Mesothelial cell of epicardium (in vitro differentiated cells): ENCODE measurements around the gene ISOC2. TPM values are rescaled to one million over a fixed set of nuclear protein-coding genes. Genes with fewer than 3 reads are reported as not detected.

Experiments
- DNase-seq, 2 experiments: peaks; one replicate each; pipeline ENCODE4 v3.0.0; 2021; ENCODE audit warnings: low spot score in 2 of 2; ENCODE audit not compliant: unreplicated experiment in 2 of 2
- H3K27ac Mint-ChIP-seq: 2 replicates; pipeline ENCODE4 v1.8.0; 2021; ENCODE audit warnings: mixed read lengths
- H3K27me3 Mint-ChIP-seq: 2 replicates; pipeline ENCODE4 v1.8.0; 2021; ENCODE audit warnings: low read depth, mixed read lengths
- H3K36me3 Mint-ChIP-seq: 2 replicates; pipeline ENCODE4 v1.8.0; 2021; ENCODE audit warnings: mixed read lengths
- H3K4me1 Mint-ChIP-seq: 2 replicates; pipeline ENCODE4 v1.8.0; 2021; ENCODE audit warnings: mixed read lengths
- H3K4me3 Mint-ChIP-seq: 2 replicates; pipeline ENCODE4 v1.8.0; 2021; ENCODE audit warnings: mild to moderate bottlenecking, moderate library complexity, mixed read lengths
- H3K9me3 Mint-ChIP-seq: 2 replicates; pipeline ENCODE4 v1.8.0; 2021; ENCODE audit warnings: mixed read lengths
- CTCF ChIP-seq: fragments of 200-600 bp; sonication (generic); IDR thresholded peaks from one replicate; pipeline ENCODE4 v1.5.0; 2021; ENCODE audit warnings: antibody characterized with exemption; ENCODE audit not compliant: unreplicated experiment
- total RNA-seq: library from RNA; stranded (reverse); gene quantifications from 3 replicates; pipeline ENCODE4 v1.2.1, GENCODE V29; 2021

Gene ISOC2
- total RNA-seq, 1 donor from 2014 or later = 35.0 TPM

DNA sequence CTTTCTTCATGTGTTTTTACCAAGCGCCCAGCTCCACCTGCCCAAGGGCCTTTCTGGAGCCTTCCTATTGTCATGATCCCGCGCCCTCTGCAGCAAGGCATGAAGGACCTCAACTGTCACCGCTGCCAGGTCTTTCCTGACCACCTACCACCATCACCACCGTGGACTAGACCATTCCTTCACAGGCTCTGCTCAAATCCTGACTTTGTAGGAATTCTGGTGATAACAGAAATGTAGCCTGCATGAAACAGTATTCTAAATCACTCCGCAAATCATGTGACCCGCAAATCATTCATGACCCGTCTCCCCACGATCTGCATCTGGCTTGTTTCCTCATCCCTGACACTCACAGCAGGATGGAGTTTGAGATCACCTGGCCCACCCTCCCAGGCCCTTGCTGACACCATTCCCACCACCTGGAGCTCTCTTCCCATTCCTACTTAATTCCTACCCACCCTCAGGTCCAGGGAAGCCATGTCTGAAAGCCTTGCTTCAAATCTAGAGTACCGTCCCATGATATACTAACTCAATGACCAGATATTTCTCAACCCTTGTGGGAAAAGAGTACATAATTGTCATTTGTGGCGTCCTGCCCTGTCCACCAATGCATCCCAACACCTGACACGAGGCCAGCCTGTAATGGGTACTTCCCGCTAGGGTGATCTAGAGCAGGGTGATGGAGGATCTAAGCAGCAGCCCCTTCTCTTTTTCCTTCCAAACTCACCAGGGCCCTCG lies 55.2 kb downstream of the ISOC2 start:
- H3K27me3 Mint-ChIP-seq = peaks cover 5% of the 10 kb centered on the region
- DNase-seq = no peak
- peak overlapping the region; percentile 67 for H3K27ac Mint-ChIP-seq
- peak overlapping the region; percentile 88 for H3K4me3 Mint-ChIP-seq
- H3K36me3 Mint-ChIP-seq = peaks cover 22% of the 10 kb centered on the region
- TF ChIP-seq CTCF = no peak
- H3K4me1 Mint-ChIP-seq = peaks cover 20% of the 10 kb centered on the region
- peaks cover 9% of the 10 kb centered on the region for H3K9me3 Mint-ChIP-seq

DNA sequence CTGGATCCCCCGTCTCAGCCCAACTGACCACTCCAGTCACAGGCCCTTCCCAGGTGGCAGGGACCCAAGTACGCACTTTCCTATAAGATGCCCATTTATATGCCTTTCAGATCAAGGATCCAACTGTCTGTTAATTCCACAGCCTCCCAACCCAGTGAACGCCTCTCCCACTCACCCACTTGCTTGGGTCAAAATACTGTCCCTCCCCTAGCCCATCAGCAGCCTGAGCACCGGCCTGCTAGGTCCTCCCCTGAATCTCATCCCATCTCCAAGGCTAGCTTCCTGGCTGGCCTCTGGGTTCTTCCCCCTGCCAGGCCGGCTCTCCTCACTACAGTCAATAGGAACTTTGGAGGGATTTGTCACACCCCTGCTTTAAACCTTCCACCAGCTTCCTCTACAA lies 55.8 kb downstream of the ISOC2 start:
- peak overlapping the region; percentile 51 for H3K27ac Mint-ChIP-seq
- H3K27me3 Mint-ChIP-seq = peaks cover 3% of the 10 kb centered on the region
- H3K36me3 Mint-ChIP-seq = peaks cover 25% of the 10 kb centered on the region
- H3K4me1 Mint-ChIP-seq = peaks cover 20% of the 10 kb centered on the region
- no peak for DNase-seq
- TF ChIP-seq CTCF = no peak
- peaks cover 9% of the 10 kb centered on the region for H3K9me3 Mint-ChIP-seq
- peak overlapping the region; percentile 88 for H3K4me3 Mint-ChIP-seq

Other genes with a start within 250 kb of the ISOC2 start
- gene TMEM86B, start 232.9 kb downstream of the ISOC2 start, total RNA-seq = 5.9 to 6.7 TPM (median 6.7 TPM) in 3 replicates
- 70.1 to 73.0 TPM (median 71.5 TPM) in 3 replicates for gene PPP6R1, start 202.6 kb downstream of the ISOC2 start, total RNA-seq
- gene HSPBP1, start 181.5 kb downstream of the ISOC2 start, total RNA-seq = 28.9 to 30.4 TPM (median 29.1 TPM) in 3 replicates
- 38.5 to 46.0 TPM (median 43.4 TPM) in 3 replicates for gene BRSK1, start 177.6 kb downstream of the ISOC2 start, total RNA-seq
- gene TMEM150B, start 136.3 kb downstream of the ISOC2 start, total RNA-seq = not detected in 3 replicates
- 51.3 to 54.0 TPM (median 51.9 TPM) in 3 replicates for gene KMT5C, start 121.8 kb downstream of the ISOC2 start, total RNA-seq
- gene COX6B2, start 106.9 kb downstream of the ISOC2 start, total RNA-seq = 7.3 to 11.5 TPM (median 7.3 TPM) in 3 replicates
- gene GARIN5B, start 98.4 kb downstream of the ISOC2 start, total RNA-seq = 0.13 to 0.34 TPM (median 0.27 TPM) in 3 replicates
- gene IL11, start 91.2 kb downstream of the ISOC2 start, total RNA-seq = 10.0 to 12.9 TPM (median 11.6 TPM) in 3 replicates
- 2.2 to 2.4 TPM (median 2.4 TPM) in 3 replicates for gene TMEM190, start 84.8 kb downstream of the ISOC2 start, total RNA-seq
- gene TMEM238, start 77.3 kb downstream of the ISOC2 start, total RNA-seq = 2.3 to 2.9 TPM (median 2.3 TPM) in 3 replicates
- gene RPL28, start 75.7 kb downstream of the ISOC2 start, total RNA-seq = 1,773 to 1,819 TPM (median 1,790 TPM) in 3 replicates
- gene UBE2S, start 53.9 kb downstream of the ISOC2 start, total RNA-seq = 65.3 to 77.0 TPM (median 73.2 TPM) in 3 replicates
- 0.04 TPM in 1 of 3 replicates, not detected in the others for gene SHISA7, start 18.3 kb downstream of the ISOC2 start, total RNA-seq
- not detected in 3 replicates for gene C19orf85, start 3.1 kb upstream of the ISOC2 start, total RNA-seq
- gene ZNF628, start 15.0 kb upstream of the ISOC2 start, total RNA-seq = 19.0 to 23.1 TPM (median 22.0 TPM) in 3 replicates
- 52.6 to 54.4 TPM (median 53.1 TPM) in 3 replicates for gene NAT14, start 23.5 kb upstream of the ISOC2 start, total RNA-seq
- gene SSC5D, start 26.8 kb upstream of the ISOC2 start, total RNA-seq = 7.0 to 8.5 TPM (median 7.8 TPM) in 3 replicates
- 0.33 to 0.97 TPM (median 0.56 TPM) in 3 replicates for gene SBK2, start 75.5 kb upstream of the ISOC2 start, total RNA-seq
- gene SBK3, start 83.9 kb upstream of the ISOC2 start, total RNA-seq = 0.25 TPM in 1 of 3 replicates, not detected in the others
- gene ZNF579, start 119.2 kb upstream of the ISOC2 start, total RNA-seq = 35.0 to 35.2 TPM (median 35.1 TPM) in 3 replicates
- 31.3 to 31.7 TPM (median 31.6 TPM) in 3 replicates for gene FIZ1, start 137.9 kb upstream of the ISOC2 start, total RNA-seq
- gene ZNF524, start 138.6 kb upstream of the ISOC2 start, total RNA-seq = 5.3 to 7.4 TPM (median 5.7 TPM) in 3 replicates
- 18.7 to 21.4 TPM (median 21.2 TPM) in 3 replicates for gene ZNF865, start 144.0 kb upstream of the ISOC2 start, total RNA-seq
- 12.8 to 13.7 TPM (median 12.9 TPM) in 3 replicates for gene ZNF784, start 162.9 kb upstream of the ISOC2 start, total RNA-seq
- 49.6 to 53.9 TPM (median 50.9 TPM) in 3 replicates for gene ZNF580, start 179.4 kb upstream of the ISOC2 start, total RNA-seq
- 42.6 to 47.0 TPM (median 46.9 TPM) in 3 replicates for gene ZNF581, start 182.0 kb upstream of the ISOC2 start, total RNA-seq
- gene CCDC106, start 186.6 kb upstream of the ISOC2 start, total RNA-seq = 20.8 to 24.0 TPM (median 23.6 TPM) in 3 replicates
- gene U2AF2, start 193.4 kb upstream of the ISOC2 start, total RNA-seq = 226 to 245 TPM (median 230 TPM) in 3 replicates
- gene EPN1, start 213.6 kb upstream of the ISOC2 start, total RNA-seq = 99.6 to 104 TPM (median 102 TPM) in 3 replicates